Right ventricle myocardium inferior (tissue), 1 donor: ENCODE results near the gene FNIP2. TPM values are rescaled to one million over a fixed set of nuclear protein-coding genes. Genes with fewer than 3 reads are reported as not detected.
"Not testable (repeated sequence)": the region's sequence is repeated elsewhere in the genome, so short reads cannot be mapped to it uniquely, and the experiment has no call there.

Experiments used
- ATAC-seq: fragments of 200-7000 bp; cut with Tn5 transposase; one replicate; pipeline ENCODE4 v1.9.1; 2020; ENCODE audit warnings: mild to moderate bottlenecking, moderate library complexity
- DNase-seq: peaks from one replicate; pipeline ENCODE4 v3.0.0; 2021; ENCODE audit errors: missing footprints
- intact Hi-C: fragments of 100-400 bp; cut with DNase I; formaldehyde crosslinking; loops from one replicate; pipeline ENCODE4 v1.11.0; 2022
- long read RNA-seq: library from polyadenylated mRNA; unstranded; transcript quantifications from one replicate; pipeline ENCODE4 v2.0.0, GENCODE V29; 2021
- total RNA-seq: library from RNA; stranded (reverse); fragmentation: NEBNext Ultra II Directional; extraction: Animal tissue kit (Norgen Biotek cat#: 25700); gene quantifications from one replicate; pipeline ENCODE4 v1.2.1, GENCODE V29; 2021
- donor health status: DM: no; HTN: yes; CAD: no; lungs with severe emphysema.

Gene FNIP2
- total RNA-seq = 46.2 TPM
- long read RNA-seq, partial matches to known transcripts = 4 of 28 reads
- long read RNA-seq, other reads (novel, unspliced or antisense) = 24 of 28 reads

DNA sequence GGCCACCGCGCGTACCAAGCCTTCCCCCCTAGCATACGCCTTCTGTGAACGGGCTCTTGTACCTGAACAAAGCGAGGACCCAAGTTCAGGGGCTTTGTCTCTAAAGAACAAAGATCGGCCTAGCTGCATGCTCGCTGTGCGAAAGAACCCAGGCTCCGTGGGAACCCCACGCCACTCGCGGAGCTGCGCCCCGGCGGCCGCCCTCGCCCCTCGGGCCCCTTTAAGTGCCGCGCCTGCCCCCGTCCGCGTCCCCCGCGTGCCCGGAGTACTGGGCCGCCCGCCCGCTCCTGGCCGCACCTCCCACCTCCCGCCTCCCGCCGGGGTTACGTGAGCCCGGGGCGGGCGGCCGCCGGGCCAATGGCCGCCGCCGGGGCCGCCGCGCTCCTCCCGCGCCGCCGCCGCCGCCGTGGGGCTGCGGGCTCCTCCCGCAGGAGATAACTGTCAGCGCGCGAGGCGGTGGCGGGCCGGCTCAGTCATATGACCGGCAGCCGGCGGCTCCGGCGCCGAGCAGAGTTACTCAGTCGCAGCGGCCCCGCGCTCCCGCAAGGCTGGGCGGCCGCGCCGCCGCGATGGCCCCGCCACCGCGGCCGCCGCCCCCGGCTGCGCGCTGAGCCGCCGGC is at the start of gene FNIP2:
TSS of gene FNIP2 (plus strand) at position 472 of the 620 bp plus-strand sequence. CDS start 187 bp downstream, outside the sequence.
- intact Hi-C loops = loop anchor here (2.0 to 5.0 kb wide), 4 partner anchors 41 to 96 kb away; partner anchors contain the start of genes C4orf46 and ETFDH
- ATAC-seq (peak; percentile 95), DNase-seq (peak; percentile 93)

GRCh38 chr4:158721680-158722079 is 47.1 kb upstream of the FNIP2 start:
- DNase-seq (no peak), ATAC-seq (no peak)
- intact Hi-C loops = loop anchor here (5.0 kb wide), 1 partner anchor 44 kb away; no protein-coding TSS in a partner anchor

- intact Hi-C loops = loop anchor here (5.0 kb wide), 1 partner anchor 45 kb away; no protein-coding TSS in a partner anchor
- DNase-seq (no peak), ATAC-seq (no peak)
Measured at GRCh38 chr4:158722291-158722916, 46.4 kb upstream of the FNIP2 start.

DNA sequence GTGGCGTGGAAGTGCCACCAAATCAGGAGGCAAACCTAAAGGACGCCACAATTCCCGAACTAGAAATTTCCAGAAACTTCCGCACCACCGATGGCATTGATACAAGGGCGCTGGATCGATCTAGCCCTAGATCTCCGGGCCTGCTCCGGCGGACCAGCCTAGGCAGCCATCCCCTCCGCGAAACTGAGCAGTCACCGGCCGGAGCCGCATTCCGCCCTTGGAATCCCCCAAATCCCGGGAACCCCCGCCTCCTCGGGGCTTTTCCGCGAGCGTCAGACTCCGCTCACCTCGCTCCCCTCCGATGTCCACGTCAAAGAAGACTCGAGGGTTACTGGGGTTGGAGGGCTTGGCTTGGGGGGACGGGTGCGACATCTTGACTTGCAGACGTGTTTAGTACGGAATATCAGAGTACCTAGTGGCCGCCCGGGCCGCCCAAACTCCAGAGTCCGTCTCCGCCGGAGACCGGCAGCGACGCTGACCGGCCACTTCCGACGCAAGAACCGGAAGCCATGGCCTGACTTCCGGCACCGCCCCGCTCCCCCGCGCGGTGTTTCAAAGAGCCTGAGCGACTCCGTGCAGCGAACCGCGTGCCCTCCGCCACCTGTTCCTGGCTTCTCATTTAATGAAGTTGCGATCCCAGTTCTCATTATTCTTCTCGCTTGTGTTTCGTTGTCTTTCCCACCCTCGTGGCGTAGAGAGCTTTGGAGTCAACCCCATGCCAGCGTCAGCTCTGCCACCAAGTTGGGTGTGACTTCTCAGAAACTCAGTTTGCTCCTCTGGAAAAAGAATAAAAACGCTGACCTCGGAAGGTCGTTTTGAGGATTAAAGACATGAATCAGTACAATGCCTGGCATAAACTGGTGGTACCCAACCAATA is 45.7 kb upstream of the FNIP2 start, which contains the start of gene PPID:
TSS of gene PPID (minus strand) at position 480 of the 877 bp plus-strand sequence. CDS start at position 372, 108 bp downstream.
- peak; percentile 92 for DNase-seq
- intact Hi-C loops = loop anchor here (5.0 kb wide), 1 partner anchor 46 kb away; no protein-coding TSS in a partner anchor
- ATAC-seq = peak; percentile 96

GRCh38 chr4:158724637-158725036 is 44.2 kb upstream of the FNIP2 start:
- intact Hi-C loops = loop anchor here (5.0 kb wide), 2 partner anchors 43 to 47 kb away; partner anchors contain the start of gene FNIP2
- ATAC-seq = no peak
- no peak for DNase-seq

DNA sequence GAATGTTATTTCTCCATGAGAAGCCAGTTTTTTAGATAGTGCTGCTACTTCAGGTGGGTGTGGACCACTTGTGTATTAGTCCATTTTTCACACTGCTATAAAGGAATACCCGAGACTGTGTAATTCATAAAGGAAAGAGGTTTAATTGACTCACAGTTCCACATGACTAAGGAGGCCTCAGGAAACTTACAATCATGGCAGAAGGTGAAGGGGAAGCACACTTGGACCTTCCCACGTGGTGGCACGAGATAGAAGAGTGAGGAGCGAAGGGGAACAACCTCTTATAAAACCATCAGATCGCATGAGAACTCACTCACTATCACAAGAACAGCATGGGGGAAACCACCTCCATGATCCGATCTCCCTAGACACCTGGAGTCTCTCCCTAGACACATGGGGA is 42.2 kb upstream of the FNIP2 start:
- no peak for DNase-seq
- intact Hi-C loops = loop anchor here (5.0 kb wide), 1 partner anchor 41 kb away; the partner anchor contains the start of gene FNIP2
- ATAC-seq = no peak

DNA sequence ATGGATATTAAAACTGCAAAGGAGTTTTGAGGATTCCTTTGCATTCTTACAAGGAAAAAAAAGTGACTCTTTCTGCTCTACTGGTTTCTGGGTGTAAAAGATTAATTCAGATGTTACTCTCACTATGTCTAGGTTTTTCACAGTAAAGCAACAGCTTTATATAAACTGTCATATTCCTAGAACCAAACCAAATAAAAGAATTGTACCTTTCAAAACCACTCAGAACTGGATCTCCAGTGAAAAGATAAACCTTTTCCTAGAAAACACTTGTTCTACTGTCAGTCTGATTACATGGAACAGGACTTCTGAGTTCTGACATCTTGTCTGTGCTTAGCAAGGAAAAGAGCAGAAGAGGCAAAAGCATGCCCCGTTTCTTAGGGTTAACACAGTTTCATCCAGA is 40.6 kb upstream of the FNIP2 start:
- intact Hi-C loops = loop anchor here (5.0 kb wide), 1 partner anchor 39 kb away; the partner anchor contains the start of gene FNIP2
- DNase-seq (no peak), ATAC-seq (no peak)

DNA sequence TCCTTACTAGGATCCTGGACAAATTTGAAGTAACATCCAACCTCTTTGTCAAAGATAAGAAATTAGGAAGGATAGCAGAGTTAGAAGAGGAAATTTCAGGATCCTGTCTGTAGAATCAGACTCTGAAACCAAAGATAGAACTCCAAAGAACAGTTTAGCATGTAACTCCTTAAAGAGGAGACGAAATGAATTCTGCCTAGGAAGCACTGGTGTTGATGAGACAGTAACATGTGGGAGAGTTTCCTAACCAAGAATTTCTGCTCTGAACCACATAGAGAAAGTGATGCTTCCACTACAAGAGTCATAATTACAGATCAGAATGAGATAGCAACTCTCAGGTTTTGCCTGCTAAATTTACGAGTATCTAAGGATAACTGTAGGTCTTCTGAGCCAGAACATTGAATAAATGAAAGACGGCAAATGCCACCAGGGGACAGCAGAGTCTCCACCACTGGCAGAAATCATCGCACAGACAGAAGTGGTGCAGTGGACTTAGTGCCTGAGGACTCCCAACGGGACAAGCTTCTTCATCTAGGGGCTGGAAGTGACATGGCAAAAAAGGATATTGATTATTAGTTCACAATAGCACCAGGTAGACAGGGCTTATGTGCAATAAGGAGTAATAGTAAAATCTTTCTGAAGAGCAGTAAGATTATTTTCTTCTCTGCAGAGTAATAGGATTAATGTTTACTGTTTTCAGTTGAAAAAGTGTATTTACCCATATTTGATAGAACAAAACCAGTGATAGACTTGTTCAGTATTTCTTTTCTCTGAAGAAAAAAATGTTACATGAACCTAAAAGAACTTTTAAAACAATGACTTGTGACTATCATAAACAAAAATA is 38.9 kb upstream of the FNIP2 start:
- ATAC-seq (peak; percentile 93), DNase-seq (no peak)
- intact Hi-C loops = loop anchor here (1.0 to 5.0 kb wide), 5 partner anchors 37 to 717 kb away; partner anchors contain the start of gene FNIP2

DNA sequence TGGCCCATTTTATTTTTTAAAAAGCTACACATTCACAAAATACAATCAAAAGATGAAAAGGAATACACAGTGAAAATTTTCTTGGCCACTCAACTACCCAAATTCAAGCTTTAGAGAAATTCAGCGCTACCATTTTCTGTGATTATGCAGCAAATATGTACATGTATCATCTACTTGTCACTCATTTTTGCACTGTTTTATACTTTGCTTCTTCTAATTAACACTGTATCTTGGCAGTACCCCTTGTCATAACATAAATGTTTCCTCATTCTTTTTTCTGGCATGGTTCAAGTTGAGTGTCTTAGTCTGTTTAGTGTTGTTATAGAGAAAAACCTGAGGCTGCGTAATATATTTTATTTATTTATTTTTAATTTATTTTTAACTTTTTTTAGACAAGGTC is 30.0 kb upstream of the FNIP2 start:
- ATAC-seq (no peak), DNase-seq (no peak)
- intact Hi-C loops = no loop called here

DNA sequence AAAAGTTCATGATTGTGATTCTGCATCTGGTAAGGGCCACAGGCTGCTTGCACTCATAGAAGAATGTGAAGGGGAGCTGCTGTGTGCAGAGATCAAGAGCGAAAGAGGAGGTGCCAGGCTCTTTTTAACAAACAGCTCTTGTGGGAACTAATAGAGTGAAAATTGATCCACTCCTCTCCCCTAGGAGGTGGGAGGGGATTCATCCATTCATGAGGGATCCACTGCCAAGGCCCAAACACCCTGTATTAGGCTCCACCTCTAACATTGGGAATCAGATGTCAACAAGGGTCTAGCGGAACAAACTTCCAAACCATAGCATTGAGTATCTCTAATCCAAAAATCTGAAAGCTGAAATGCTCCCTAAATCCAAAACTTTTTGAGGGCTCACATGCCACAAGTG is 29.2 kb upstream of the FNIP2 start:
- no peak for DNase-seq
- no peak for ATAC-seq
- intact Hi-C loops = no loop called here

DNA sequence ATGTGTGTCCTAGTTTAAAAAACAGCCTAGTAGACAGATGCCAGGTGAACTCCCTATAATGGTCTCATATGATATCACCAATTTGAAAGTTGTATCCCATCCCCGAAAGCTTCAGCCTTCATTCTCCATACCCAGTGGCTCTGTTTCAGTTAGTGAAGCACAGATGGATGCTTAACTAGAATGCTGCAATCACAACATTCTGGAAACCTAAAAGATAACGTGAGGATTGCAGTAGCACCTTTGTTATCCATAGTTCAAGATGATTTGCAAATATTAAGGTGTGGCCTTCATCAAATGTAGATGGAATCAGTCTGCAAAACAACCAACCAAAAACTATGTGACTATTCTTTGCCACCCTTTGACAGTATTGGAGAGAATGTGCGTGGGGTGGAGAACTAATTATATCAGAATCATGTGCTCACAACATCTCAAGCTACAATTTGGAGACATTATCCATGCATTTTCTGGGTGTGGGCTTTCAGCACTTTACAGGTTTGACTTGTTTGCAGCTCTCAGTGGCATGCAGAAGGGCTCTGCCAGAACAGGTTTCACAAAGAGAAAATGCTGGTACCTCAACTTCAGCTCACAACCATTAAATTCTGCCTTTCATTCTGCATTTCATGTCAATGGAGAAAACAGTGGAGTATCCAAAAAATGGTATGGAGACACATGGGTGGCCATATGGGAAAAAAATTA is 27.4 kb upstream of the FNIP2 start:
- ATAC-seq (no peak), DNase-seq (no peak)
- intact Hi-C loops = no loop called here

DNA sequence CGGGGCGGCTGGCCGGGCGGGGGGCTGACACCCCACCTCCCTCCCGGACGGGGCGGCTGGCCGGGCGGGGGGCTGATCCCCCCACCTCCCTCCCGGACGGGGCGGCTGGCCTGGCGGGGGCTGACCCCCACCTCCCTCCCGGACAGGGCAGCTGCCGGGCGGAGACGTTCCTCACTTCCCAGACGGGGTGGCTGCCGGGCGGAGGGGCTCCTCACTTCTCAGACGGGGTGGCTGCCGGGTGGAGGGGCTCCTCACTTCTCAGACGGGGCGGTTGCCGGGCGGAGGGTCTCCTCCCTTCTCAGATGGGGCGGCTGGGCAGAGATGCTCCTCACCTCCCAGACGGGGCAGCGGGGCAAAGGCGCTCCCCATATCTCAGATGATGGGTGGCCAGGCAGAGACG is 22.3 kb upstream of the FNIP2 start:
- ATAC-seq, DNase-seq, intact Hi-C loops: not testable (repeated sequence)

GRCh38 chr4:158750379-158750778 is 18.4 kb upstream of the FNIP2 start:
- intact Hi-C loops = no loop called here
- ATAC-seq = no peak
- DNase-seq = no peak

DNA sequence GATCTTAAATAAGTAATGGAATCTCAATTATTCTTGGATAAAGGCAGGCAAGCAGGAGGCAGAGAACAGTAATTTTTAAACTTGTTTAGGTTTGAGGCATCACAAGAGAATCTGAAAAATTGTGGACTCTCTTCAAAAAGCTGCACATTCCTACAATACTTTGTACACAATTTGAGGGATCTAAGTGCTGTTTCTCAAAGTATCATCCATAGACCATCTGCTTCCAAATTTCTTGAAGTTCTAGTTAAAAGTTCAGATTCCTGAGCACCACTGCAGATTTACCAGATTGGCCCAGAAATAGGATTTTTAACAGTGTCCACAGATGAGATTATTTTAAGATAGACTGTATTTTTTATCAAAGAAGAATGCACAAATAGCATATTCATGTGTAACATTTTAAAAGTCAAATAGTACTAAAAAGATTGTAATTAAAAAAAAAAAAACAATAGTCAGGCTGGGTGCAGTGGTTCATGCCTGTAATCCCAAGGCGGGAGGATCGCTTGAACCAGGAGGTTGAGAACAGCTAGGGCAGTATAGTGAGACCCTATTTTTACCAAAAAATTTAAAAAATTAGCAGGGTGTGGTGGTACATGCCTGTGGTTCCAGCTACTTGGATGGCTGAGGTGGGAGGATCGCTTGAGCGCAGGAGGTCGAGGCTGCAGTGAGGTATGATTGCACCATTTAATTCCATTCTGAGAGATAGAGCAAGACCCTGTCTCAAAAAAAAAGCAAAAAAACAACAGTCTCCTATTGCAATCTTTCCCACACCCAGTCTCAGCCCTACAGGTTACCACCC is 14.2 kb upstream of the FNIP2 start:
- intact Hi-C loops = no loop called here
- ATAC-seq (no peak), DNase-seq (no peak)

DNA sequence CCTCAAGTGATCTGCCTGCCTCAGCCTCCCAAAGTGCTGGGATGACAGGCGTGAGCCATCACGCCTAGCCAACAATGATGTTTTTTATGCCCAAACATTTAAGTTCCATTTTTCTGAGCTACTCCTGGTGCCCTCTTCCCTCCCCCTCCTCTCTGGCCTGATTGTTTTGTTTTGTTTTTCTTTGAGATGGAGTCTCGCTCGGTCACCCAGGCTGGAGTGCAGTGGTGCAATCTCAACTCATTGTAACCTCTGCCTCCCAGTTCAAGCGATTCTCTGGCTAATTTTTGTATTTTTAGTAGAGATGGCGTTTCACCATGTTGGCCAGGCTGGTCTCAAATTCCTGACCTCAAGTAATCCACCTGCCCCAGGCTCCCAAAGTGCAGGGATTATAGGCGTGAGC is 13.0 kb upstream of the FNIP2 start:
- ATAC-seq, DNase-seq, intact Hi-C loops: not testable (repeated sequence)

DNA sequence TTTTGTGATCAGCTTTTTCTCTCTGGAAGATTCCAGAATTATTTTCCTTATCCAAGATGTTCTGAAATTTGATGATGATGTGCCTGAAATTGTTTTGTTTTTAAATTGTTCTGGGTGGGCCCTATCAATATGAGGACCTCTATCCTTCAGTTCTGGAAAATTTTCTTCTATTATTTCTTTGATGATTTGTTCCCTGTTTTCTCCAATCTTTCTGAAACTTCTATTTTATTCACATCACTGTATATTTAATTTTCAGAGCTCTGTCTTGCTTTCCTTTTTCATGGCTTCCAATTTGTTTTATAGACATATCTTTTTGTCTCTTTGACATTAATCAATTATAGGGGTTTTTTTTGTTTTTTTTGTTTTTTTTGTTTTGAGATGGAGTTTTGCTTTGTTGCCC is 12.2 kb upstream of the FNIP2 start:
- intact Hi-C loops = no loop called here
- ATAC-seq (no peak), DNase-seq (no peak)

DNA sequence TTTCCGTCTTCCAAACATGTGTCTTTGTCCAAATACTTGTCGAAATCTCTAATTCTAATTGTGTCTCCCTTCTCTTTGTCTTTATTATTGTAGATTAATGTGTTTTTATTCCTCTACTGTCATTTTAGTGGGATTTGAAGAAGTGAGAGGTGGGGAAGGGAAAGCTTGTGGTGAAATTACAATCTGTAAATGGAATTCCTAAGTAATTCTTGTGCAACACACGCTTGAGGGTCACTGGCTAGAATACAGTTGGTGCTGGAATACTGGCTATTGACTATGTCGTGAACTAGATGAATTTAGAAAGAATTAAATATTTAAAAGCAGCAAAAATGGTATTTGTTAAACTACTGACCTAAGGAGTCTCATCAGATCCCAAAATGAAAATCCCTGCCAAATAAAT is 10.7 kb upstream of the FNIP2 start:
- no peak for ATAC-seq

More for the DNA sequence above, 10.7 kb upstream of the FNIP2 start:
- no peak for DNase-seq
- intact Hi-C loops = no loop called here
